ENCODE results near the gene HNRNPLL.

The HNRNPLL gene

GRCh38 chr2:38528008-38528442, 74.7 kb downstream of the HNRNPLL start:
- DNase-seq (ENCODE audit: low read depth): no peak

- DNase-seq (ENCODE audit: low read depth): no peak
Observed at GRCh38 chr2:38527338-38528007, 75.3 kb downstream of the HNRNPLL start.

GRCh38 chr2:38526195-38526594, 76.5 kb downstream of the HNRNPLL start:
- no peak for DNase-seq (ENCODE audit: low read depth)

- no peak for DNase-seq (ENCODE audit: low read depth)
Observed at GRCh38 chr2:38524580-38524979, 78.1 kb downstream of the HNRNPLL start.

- no peak for DNase-seq (ENCODE audit: low read depth)
Observed at GRCh38 chr2:38523728-38524437, 78.8 kb downstream of the HNRNPLL start.

GRCh38 chr2:38522754-38523349, 79.9 kb downstream of the HNRNPLL start:
- no peak for DNase-seq (ENCODE audit: low read depth)

- DNase-seq (ENCODE audit: low read depth): no peak
Observed at GRCh38 chr2:38521835-38522234, 80.9 kb downstream of the HNRNPLL start.

GRCh38 chr2:38517284-38517683, 85.4 kb downstream of the HNRNPLL start:
- DNase-seq (ENCODE audit: low read depth): no peak

GRCh38 chr2:38516526-38516925, 86.2 kb downstream of the HNRNPLL start:
- no peak for DNase-seq (ENCODE audit: low read depth)

- DNase-seq (ENCODE audit: low read depth): no peak
Observed at GRCh38 chr2:38516122-38516521, 86.6 kb downstream of the HNRNPLL start.

GRCh38 chr2:38515155-38516074, 87.3 kb downstream of the HNRNPLL start:
- no peak for DNase-seq (ENCODE audit: low read depth)

- no peak for DNase-seq (ENCODE audit: low read depth)
Observed at GRCh38 chr2:38514603-38515154, 88.0 kb downstream of the HNRNPLL start.

- DNase-seq (ENCODE audit: low read depth): no peak
Observed at GRCh38 chr2:38512211-38512610, 90.5 kb downstream of the HNRNPLL start.
